GM12873 (cell line): ENCODE results near the gene GFOD2.

Source experiments
- CTCF ChIP-seq: IDR thresholded peaks from 2 replicates; pipeline ENCODE4 v1.5.1; 2012; ENCODE audit warnings: low read depth, mild to moderate bottlenecking, moderate library complexity, low read length, control low read depth; ENCODE audit not compliant: insufficient read depth; ENCODE audit errors: missing control alignments

GFOD2 gene

GRCh38 chr16:67701420-67701819, 17.7 kb downstream of the GFOD2 start:
- no peak for TF ChIP-seq CTCF

DNA sequence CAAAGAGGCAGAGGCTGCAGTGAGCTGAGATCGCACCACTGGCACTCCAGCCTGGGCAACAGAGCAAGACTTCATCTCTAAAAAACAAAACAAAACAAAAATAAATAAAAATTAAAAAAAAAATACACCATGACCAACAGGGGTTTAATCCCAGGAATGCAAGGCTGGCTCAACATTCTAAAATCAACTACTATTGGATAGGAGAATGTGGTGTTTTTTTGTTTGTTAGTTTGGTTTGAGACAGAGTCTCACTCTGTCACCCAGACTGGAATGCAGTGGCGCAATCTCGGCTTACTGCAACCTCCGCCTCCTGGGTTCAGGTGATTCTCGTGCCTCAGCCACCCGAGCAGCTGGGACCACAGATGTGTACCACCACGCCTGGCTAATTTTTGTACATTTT, 19.9 kb downstream of the GFOD2 start:
- no peak for TF ChIP-seq CTCF

GRCh38 chr16:67697422-67698185, 21.5 kb downstream of the GFOD2 start:
- TF ChIP-seq CTCF: no peak

DNA sequence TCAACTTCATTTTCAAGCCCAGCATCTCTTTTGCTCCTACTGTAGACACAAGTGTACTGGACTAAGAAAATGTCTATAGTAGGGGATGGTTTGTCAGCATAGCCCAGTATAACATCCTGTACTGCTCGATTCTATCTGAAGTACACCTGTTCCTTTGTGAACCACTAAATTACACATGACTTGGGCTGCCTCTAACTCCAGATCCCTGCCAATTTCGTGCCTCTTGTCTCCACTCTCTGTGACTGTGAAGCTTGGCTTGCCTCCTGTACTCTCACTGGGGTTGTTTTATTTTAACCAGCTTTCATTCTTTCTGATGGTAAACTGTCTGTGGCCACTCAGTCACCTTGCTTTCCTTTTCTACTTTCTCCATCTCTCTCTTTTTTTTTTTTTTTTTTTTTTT, 24.5 kb downstream of the GFOD2 start:
- no peak for TF ChIP-seq CTCF

- no peak for TF ChIP-seq CTCF
Observed at GRCh38 chr16:67685388-67686112, 33.6 kb downstream of the GFOD2 start.

DNA sequence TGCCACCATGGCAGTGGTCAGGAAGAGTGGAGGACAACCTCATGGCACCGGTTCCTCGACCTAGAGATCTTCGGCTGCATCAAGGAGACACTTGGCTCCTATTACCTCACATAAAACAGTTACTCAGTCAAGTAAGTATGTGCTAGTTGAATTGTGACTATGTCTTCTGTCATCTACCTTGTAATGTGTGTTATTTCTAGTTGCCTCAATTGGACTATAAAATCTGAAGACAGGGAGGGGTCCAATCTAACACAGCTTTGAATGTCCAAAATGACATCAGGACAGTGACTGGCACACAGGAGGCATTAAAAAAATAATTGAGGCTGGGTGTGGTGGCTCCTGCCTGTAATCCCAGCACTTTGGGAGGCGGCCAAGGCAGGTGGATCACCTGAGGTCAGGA, 35.3 kb downstream of the GFOD2 start:
- TF ChIP-seq CTCF: no peak
